Stimulated activated CD4-positive, alpha-beta T cell treated with anti-CD3 and anti-CD28 coated beads, TNF-alpha, amount 100 ng/mL, for 4 hours (primary cell): ENCODE data around the gene VWDE.

ENCODE experiments used
- DNase-seq, 3 experiments: peaks; one replicate each; pipeline ENCODE4 v3.0.0-alpha.2; 2020; ENCODE audit warnings: low read depth in 3 of 3

VWDE gene

DNA sequence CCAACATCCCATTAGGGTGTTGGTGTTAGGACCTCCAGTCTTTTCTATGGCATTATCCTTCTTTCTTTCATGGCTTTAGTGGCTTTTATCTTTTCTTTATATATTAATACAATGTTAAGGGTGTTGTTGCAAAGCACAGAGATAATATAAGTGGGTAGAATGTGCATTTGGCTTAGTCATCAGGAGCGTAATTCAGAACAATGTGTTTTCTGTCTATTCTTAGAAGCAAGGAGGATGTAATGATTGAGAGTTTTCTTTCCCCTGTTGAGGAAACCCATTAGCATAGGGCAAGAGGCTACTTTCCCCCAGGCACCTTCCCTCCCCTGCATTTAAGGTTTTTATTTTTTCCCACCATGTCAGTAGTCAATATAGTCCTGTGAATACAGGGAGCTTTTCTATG, 112.9 kb downstream of the VWDE start:
- no peak for DNase-seq

DNA sequence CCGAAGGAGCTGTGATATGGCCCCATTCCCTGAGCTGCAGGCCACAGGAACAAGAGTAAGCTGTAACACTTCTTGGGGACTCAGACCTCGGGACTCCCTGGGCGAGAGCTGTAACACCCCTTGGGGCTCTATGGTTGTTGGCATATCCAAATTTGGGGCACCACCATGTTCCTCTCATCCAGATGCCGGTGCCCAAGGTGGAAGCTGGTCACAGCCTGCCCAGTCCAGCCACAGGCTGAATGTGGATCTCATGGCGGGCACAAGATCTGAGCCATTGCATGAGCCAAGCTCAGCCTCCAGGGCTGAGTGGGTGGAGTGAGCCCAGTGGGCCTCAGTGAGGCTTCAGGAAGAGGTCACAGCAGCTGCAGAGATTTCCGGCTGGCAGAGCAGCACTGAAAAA, 113.7 kb downstream of the VWDE start:
- DNase-seq = no peak

DNA sequence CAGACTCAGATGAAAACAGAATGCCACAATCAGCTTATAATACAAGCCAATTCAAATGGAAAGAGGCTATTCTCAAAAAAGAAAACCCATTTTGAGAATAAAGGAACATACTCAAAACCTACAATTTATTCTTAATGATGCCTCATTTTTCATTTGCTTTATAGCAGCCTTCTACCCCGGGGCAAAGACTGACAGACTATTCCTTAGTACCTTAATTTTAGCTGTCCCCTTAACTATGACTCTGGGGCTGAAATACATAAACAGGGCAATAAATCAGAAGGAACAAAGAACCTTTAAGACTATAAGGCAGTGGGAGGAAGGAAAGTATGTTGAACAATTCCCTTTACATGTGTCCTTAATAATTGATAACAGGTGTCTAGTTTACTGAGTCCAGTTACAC, 115.8 kb downstream of the VWDE start:
- no peak for DNase-seq

DNA sequence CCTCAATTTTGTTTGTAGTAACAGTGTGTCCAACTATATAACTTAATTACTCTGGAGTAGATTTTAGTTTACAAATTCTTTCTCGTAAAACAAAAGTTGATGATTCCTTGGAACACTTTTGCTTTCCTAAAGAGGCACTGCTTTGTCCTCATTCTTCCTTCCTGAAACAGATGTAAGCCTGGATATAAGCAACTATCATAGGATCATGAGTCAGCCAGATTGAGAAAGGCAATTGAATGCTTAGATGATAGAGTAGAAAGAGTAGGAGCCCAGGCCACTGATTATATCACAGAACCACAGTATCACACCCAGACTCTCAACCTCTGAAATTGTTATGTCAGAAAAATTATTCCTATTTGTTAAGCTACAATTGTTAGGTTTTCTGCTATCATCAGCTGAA, 122.6 kb downstream of the VWDE start:
- DNase-seq = no peak
